Neural cell (in vitro differentiated cells): ENCODE data around the gene ANAPC5. TPM values are rescaled to one million over a fixed set of nuclear protein-coding genes. Genes with fewer than 3 reads are reported as not detected.
"Not testable (repeated sequence)": the region's sequence is repeated elsewhere in the genome, so short reads cannot be mapped to it uniquely, and the experiment has no call there.

ENCODE experiments used
- H2AFZ ChIP-seq: fragments of 200-600, 300-800 bp; sonication (generic), shearing (Covaris generic); 2 replicates; pipeline ENCODE4 v1.6.0; 2014; ENCODE audit warnings: low read depth, mild to moderate bottlenecking, antibody characterized with exemption, low read length, moderate library complexity
- H3F3A ChIP-seq: fragments of 200-600 bp; shearing (Covaris generic); 2 replicates; pipeline ENCODE4 v1.6.1; 2016; ENCODE audit warnings: mild to moderate bottlenecking, moderate library complexity, mixed read lengths, antibody characterized with exemption, low read length; ENCODE audit not compliant: insufficient read depth, poor library complexity, severe bottlenecking
- H3K27ac ChIP-seq: fragments of 200-600, 300-800 bp; sonication (generic), shearing (Covaris generic); 2 replicates; pipeline ENCODE4 v1.5.1; 2014; ENCODE audit warnings: mild to moderate bottlenecking, low read length, moderate library complexity
- H3K27me3 ChIP-seq: fragments of 300-800, 200-600 bp; sonication (generic), shearing (Covaris generic); 2 replicates; pipeline ENCODE4 v1.6.0; 2014; ENCODE audit warnings: mild to moderate bottlenecking, low read depth, low read length, moderate library complexity; ENCODE audit not compliant: insufficient read depth
- H3K36me3 ChIP-seq: fragments of 300-800, 200-600 bp; sonication (generic), shearing (Covaris generic); 2 replicates; pipeline ENCODE4 v1.5.1; 2014; ENCODE audit warnings: mild to moderate bottlenecking, antibody characterized with exemption, low read length, moderate library complexity; ENCODE audit not compliant: insufficient read depth
- H3K4me2 ChIP-seq: fragments of 300-800, 200-600 bp; sonication (generic), shearing (Covaris generic); 2 replicates; pipeline ENCODE4 v1.6.0; 2014; ENCODE audit warnings: mild to moderate bottlenecking, low read length
- H3K4me3 ChIP-seq: fragments of 300-800, 200-600 bp; sonication (generic), shearing (Covaris generic); 2 replicates; pipeline ENCODE4 v1.5.1; 2014; ENCODE audit warnings: mild to moderate bottlenecking, low read length, moderate library complexity
- H3K79me2 ChIP-seq: fragments of 200-600 bp; shearing (Covaris generic); replicated peaks from 2 replicates; pipeline ENCODE4 v1.6.0; 2014; ENCODE audit warnings: mild to moderate bottlenecking, low read length, moderate library complexity; ENCODE audit not compliant: insufficient read depth
- H3K9ac ChIP-seq: fragments of 300-800, 200-600 bp; sonication (generic), shearing (Covaris generic); 2 replicates; pipeline ENCODE4 v1.6.1; 2016; ENCODE audit warnings: mild to moderate bottlenecking, low read length, mixed read lengths
- H3K9me2 ChIP-seq: fragments of 200-600 bp; shearing (Covaris generic); 2 replicates; pipeline ENCODE4 v1.6.1; 2016; ENCODE audit warnings: mild to moderate bottlenecking, low read length, mixed read lengths; ENCODE audit not compliant: insufficient read depth
- H3K9me3 ChIP-seq: fragments of 200-600, 300-800 bp; sonication (generic), shearing (Covaris generic); 2 replicates; pipeline ENCODE4 v1.6.1; 2016; ENCODE audit warnings: mild to moderate bottlenecking, mixed run types, low read length, moderate library complexity, mixed read lengths
- H4K20me1 ChIP-seq: fragments of 200-600 bp; shearing (Covaris generic); 2 replicates; pipeline ENCODE4 v1.6.1; 2016; ENCODE audit warnings: mild to moderate bottlenecking, mixed run types; ENCODE audit not compliant: insufficient read depth
- MXI1 ChIP-seq: fragments of 450-650 bp; conservative IDR thresholded peaks from 2 replicates; pipeline ENCODE4 v1.6.1; 2014; ENCODE audit warnings: antibody characterized with exemption, mild to moderate bottlenecking; ENCODE audit not compliant: poor library complexity, severe bottlenecking
- RAD21 ChIP-seq: fragments of 450-650 bp; conservative IDR thresholded peaks from 2 replicates; pipeline ENCODE4 v1.6.1; 2014; ENCODE audit warnings: antibody characterized with exemption, mild to moderate bottlenecking, moderate library complexity
- SMC3 ChIP-seq: fragments of 450-650 bp; conservative IDR thresholded peaks from 2 replicates; pipeline ENCODE4 v1.6.1; 2014; ENCODE audit warnings: antibody characterized with exemption, mild to moderate bottlenecking, moderate library complexity; ENCODE audit not compliant: poor library complexity
- polyA plus RNA-seq: library from polyadenylated mRNA; depleted of rRNA; stranded (reverse); fragments of >200 nt; gene quantifications from 2 replicates; pipeline ENCODE4 v1.2.3, GENCODE V29; 2014
- TF ChIP-seq, protein P1 (sequence below): IDR thresholded peaks from 2 replicates; pipeline ENCODE4 v1.6.1; 2012; ENCODE audit warnings: borderline replicate concordance
- TF ChIP-seq, protein P2 (sequence below): fragments of 450-650 bp; IDR thresholded peaks from 2 replicates; pipeline ENCODE4 v1.5.1; 2014; ENCODE audit warnings: antibody characterized with exemption, mild to moderate bottlenecking, moderate library complexity; ENCODE audit not compliant: poor library complexity, severe bottlenecking

The ANAPC5 gene
- polyA plus RNA-seq, 1 donor from 2014 or later, result 272 TPM

DNA sequence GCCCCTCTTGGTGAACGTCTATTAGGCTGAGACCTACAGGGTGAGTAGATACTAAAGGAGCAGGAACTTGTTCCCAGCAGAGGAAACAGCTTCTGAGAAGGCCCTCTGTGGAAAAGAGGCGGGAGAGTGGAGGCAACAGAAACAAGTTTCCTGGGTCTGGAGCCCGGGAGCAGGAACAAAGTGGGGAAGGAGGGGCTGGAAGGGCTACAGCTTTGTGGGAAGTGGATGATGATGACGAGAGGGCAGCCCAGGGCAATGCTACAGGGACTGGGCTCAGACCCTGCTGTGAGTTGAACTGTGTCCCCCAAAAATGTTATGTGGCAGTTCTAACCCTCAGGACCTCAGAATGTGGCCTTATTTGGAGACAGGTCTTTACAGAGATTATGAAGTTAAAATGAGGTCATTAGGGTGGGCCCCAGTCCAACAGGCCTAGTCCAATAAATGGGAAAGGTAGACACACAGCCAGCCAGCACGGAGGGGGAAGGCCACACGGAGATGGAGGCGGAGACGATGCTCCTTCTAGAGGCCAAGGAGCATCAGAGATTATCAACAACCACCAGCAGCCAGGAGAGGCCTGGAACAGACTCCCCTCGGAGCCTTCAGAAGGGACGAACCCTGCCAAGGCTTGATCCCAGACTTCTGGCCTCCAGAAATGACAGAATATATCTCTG, 70.0 kb downstream of the ANAPC5 start:
- Histone ChIP-seq H3K9ac (no peak overlapping the region), H3K79me2 (no peaks in the 10 kb centered on the region), H3K27ac (no peak overlapping the region), H4K20me1 (no peaks in the 10 kb centered on the region), H3K9me3 (no peaks in the 10 kb centered on the region), H3K9me2 (no peaks in the 10 kb centered on the region), H3K27me3 (no peaks in the 10 kb centered on the region), H3K36me3 (no peaks in the 10 kb centered on the region), H3K4me3 (no peak overlapping the region), H2AFZ (no peak overlapping the region), H3K4me2 (no peak overlapping the region), H3F3A (no peaks in the 10 kb centered on the region)
- TF ChIP-seq, protein P1, sequence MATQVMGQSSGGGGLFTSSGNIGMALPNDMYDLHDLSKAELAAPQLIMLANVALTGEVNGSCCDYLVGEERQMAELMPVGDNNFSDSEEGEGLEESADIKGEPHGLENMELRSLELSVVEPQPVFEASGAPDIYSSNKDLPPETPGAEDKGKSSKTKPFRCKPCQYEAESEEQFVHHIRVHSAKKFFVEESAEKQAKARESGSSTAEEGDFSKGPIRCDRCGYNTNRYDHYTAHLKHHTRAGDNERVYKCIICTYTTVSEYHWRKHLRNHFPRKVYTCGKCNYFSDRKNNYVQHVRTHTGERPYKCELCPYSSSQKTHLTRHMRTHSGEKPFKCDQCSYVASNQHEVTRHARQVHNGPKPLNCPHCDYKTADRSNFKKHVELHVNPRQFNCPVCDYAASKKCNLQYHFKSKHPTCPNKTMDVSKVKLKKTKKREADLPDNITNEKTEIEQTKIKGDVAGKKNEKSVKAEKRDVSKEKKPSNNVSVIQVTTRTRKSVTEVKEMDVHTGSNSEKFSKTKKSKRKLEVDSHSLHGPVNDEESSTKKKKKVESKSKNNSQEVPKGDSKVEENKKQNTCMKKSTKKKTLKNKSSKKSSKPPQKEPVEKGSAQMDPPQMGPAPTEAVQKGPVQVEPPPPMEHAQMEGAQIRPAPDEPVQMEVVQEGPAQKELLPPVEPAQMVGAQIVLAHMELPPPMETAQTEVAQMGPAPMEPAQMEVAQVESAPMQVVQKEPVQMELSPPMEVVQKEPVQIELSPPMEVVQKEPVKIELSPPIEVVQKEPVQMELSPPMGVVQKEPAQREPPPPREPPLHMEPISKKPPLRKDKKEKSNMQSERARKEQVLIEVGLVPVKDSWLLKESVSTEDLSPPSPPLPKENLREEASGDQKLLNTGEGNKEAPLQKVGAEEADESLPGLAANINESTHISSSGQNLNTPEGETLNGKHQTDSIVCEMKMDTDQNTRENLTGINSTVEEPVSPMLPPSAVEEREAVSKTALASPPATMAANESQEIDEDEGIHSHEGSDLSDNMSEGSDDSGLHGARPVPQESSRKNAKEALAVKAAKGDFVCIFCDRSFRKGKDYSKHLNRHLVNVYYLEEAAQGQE, result no peak
- TF ChIP-seq, protein P2, sequence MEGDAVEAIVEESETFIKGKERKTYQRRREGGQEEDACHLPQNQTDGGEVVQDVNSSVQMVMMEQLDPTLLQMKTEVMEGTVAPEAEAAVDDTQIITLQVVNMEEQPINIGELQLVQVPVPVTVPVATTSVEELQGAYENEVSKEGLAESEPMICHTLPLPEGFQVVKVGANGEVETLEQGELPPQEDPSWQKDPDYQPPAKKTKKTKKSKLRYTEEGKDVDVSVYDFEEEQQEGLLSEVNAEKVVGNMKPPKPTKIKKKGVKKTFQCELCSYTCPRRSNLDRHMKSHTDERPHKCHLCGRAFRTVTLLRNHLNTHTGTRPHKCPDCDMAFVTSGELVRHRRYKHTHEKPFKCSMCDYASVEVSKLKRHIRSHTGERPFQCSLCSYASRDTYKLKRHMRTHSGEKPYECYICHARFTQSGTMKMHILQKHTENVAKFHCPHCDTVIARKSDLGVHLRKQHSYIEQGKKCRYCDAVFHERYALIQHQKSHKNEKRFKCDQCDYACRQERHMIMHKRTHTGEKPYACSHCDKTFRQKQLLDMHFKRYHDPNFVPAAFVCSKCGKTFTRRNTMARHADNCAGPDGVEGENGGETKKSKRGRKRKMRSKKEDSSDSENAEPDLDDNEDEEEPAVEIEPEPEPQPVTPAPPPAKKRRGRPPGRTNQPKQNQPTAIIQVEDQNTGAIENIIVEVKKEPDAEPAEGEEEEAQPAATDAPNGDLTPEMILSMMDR, result no peak
- TF ChIP-seq MXI1 (no peak), RAD21 (no peak), SMC3 (no peak)

DNA sequence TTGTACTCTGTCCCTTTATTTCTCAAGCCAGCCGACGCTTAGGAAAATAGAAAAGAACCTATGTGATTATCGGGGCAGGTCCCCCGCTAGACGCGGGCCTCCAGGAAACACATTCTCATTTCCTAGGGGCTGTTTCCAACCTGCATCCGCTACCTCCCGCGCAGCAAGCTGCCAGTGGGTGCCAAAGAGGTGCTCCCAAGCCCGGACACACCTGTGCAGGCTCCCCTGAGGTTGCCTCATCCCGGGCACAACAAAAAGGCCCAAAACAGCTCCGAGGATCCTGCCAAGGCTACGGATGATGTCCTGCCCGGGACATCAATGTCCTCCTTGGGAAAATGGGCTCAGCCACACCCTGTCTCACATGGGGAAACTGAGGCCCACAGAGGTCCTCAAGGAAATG, 71.1 kb downstream of the ANAPC5 start:
- H3K4me3 ChIP-seq, H3K9me2 ChIP-seq, H3K27me3 ChIP-seq, H3K27ac ChIP-seq, H2AFZ ChIP-seq, H3K9me3 ChIP-seq, H3K36me3 ChIP-seq, H3F3A ChIP-seq, H3K79me2 ChIP-seq, H3K9ac ChIP-seq, H3K4me2 ChIP-seq, H4K20me1 ChIP-seq: not testable (repeated sequence)

DNA sequence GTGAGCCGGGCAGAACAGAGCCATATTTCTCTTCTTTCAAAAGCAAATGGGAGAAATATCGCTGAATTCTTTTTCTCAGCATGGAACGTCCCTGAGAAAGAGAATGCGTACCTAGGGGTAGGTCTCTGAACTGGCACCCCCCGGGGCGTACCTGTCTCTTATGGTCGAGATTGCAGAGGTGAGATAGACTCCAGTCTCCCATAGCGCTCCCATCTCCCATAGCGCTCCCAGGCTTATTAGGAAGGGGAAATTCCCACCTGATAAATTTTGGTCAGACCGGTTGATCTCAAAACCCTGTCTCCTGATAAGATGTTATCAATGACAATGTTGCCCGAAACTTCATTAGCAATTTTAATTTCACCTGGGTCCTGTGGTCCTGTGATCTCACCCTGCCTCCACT, 71.7 kb downstream of the ANAPC5 start:
- H3K27ac ChIP-seq, H3K27me3 ChIP-seq, H3K79me2 ChIP-seq, H3F3A ChIP-seq, H2AFZ ChIP-seq, H3K36me3 ChIP-seq, H3K9me2 ChIP-seq, H3K4me3 ChIP-seq, H3K9me3 ChIP-seq, H3K4me2 ChIP-seq, H4K20me1 ChIP-seq, H3K9ac ChIP-seq: not testable (repeated sequence)
